NCI-H1417 treated with DMSO at 0.1 percent for 48 hours (cell line): ENCODE measurements around the gene RPS6KC1.
"Not testable (repeated sequence)": the region's sequence is repeated elsewhere in the genome, so short reads cannot be mapped to it uniquely, and the experiment has no call there.

Source experiments
- DNase-seq: peaks from one replicate; lab custom pipeline; 2025; lab: John Stamatoyannopoulos, UW

Gene RPS6KC1, protein sequence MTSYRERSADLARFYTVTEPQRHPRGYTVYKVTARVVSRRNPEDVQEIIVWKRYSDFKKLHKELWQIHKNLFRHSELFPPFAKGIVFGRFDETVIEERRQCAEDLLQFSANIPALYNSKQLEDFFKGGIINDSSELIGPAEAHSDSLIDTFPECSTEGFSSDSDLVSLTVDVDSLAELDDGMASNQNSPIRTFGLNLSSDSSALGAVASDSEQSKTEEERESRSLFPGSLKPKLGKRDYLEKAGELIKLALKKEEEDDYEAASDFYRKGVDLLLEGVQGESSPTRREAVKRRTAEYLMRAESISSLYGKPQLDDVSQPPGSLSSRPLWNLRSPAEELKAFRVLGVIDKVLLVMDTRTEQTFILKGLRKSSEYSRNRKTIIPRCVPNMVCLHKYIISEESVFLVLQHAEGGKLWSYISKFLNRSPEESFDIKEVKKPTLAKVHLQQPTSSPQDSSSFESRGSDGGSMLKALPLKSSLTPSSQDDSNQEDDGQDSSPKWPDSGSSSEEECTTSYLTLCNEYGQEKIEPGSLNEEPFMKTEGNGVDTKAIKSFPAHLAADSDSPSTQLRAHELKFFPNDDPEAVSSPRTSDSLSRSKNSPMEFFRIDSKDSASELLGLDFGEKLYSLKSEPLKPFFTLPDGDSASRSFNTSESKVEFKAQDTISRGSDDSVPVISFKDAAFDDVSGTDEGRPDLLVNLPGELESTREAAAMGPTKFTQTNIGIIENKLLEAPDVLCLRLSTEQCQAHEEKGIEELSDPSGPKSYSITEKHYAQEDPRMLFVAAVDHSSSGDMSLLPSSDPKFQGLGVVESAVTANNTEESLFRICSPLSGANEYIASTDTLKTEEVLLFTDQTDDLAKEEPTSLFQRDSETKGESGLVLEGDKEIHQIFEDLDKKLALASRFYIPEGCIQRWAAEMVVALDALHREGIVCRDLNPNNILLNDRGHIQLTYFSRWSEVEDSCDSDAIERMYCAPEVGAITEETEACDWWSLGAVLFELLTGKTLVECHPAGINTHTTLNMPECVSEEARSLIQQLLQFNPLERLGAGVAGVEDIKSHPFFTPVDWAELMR

DNA sequence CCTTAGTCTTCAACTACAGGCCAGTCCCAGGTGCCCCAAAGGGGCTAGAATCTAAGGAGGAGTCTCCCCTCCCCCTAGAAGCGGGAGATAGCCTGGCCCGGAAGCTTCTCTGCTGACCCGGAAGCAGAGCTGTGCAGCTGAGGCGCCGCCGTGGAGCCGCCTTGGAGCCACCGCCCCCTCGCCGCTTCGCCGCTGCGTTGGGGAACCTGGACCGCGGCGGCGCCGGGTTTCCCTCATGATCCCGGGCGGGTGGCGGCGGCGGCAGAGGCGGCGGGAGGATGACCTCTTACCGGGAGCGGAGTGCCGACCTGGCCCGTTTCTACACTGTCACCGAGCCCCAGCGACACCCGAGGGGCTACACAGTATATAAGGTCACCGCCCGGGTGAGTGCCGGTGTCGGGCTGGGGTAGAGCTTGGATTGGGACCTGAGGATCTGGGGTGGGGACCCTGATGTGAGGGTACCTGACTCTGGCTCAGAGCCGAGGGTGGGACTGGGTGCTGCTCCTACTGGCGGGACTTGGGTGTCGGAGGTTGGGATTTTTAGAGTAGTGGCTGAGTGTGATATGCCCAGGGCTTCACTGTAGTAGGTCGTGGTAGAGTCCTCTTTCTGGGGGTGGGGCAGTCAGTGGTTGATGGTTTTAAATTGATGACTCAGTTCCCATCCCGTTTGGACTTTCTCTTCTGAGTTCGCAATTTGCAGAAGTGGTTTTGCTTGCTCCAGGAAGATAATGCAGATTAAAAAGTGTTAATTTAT lies at the start of gene RPS6KC1:
Gene RPS6KC1, plus strand, starts transcription at position 115 of the 754 bp plus-strand sequence. Its CDS starts 164 bp downstream, at position 279.
- DNase-seq: peak; percentile 41

DNA sequence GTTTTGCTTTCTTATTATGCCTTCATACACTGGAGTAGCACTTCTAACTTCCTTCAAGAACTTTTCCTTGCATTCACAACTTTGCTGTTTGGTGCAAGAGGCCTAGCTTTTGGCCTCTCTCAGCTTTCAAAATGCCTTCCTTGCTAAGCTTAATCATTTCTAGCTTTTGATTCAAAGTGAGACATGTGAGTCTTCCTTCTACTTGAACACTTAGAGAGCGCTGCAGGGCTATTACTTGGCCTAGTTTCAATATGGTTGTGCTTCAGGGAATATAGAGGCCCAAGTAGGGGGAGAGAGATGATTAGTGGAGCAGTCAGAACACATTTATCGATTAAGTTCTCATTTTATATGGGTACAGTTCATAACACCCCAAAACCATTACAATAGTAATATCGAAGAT lies 47.8 kb upstream of the RPS6KC1 start:
- DNase-seq: no peak

DNA sequence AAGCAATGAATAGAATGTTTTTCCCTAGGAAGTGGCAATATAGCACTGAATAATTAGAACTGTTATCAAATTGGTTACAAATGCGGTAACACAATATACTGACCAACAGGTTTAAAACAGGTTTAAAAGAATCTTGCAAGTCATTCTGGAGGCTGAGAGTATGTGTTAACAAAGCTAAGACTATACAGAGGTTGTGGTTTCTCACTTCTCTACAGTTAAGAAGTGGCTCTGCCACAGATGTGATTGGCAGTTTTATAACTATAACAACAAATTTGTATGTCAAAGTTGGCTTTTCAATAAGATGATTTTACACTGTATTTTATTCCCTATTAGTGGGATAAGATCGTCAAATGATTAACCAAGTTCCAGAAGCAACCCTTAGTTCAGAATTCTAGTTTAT lies 42.5 kb upstream of the RPS6KC1 start:
- no peak for DNase-seq

DNA sequence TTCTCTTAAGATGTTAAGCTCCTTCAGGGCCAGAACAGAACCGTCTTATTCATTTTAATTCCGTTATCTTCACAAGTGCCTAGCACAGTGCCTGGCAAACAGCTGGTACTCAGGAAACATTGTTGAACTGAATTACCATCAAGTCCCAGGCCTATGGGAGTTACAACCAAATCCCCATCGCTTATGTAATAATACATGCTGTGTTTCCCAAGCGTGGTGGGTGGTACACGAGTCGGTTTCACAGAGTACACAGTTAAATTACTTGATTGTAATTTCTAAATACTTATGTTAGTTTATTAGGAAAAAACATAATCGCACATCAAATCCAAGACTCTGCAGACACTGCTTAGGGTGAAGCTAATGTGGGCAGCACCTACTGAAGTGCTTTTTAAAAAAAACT lies 36.4 kb upstream of the RPS6KC1 start:
- no peak for DNase-seq

DNA sequence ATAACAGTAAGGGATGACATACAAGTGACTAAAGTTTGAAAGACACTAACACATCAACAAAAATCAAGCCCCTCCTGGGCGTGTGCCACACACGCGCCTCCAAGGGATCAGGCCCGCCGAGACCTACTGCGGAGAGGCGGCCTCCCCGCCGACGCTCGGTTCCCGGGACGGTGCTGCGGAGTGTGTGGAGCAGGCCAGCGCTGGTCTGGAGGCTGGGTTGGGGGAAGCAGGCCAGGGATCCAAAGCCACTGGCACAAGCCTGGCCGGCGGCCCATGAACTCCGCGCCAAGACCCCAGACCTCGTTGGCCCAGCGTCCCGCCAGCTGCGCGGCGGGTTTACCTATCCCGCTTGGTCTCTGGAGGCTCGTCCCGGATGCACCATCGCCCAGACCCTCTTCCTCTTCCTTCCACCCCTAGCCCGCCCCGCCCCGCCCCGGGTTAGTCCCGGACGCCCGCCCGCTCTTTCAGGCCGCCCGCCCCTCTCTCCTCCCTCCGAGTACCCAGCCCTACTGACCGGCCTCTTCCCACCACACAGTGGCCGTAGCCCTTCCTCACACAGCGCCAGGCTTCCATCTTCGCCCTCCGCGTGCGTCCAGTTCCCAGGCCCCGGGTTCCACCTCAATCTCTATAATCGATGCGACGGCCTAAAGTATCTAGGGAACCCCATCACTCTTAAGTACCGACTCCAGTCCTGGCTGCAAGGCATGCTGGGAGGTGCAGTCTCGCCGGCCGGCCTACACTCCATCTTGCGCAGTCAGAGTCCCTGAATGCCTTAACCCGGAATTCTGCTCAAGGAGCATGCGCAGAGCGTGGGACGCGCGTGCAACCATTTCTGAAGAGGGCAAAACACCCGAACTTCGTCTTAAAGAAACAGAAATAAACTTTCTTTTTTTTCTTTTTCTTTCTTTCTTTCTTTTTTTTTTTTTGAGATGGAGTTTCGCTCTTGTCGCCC lies 35.7 kb upstream of the RPS6KC1 start, which contains the start of gene ANGEL2:
Gene ANGEL2, minus strand, starts transcription at position 769 of the 952 bp plus-strand sequence. Its CDS starts 196 bp downstream, at position 573.
- peak; percentile 79 for DNase-seq

DNA sequence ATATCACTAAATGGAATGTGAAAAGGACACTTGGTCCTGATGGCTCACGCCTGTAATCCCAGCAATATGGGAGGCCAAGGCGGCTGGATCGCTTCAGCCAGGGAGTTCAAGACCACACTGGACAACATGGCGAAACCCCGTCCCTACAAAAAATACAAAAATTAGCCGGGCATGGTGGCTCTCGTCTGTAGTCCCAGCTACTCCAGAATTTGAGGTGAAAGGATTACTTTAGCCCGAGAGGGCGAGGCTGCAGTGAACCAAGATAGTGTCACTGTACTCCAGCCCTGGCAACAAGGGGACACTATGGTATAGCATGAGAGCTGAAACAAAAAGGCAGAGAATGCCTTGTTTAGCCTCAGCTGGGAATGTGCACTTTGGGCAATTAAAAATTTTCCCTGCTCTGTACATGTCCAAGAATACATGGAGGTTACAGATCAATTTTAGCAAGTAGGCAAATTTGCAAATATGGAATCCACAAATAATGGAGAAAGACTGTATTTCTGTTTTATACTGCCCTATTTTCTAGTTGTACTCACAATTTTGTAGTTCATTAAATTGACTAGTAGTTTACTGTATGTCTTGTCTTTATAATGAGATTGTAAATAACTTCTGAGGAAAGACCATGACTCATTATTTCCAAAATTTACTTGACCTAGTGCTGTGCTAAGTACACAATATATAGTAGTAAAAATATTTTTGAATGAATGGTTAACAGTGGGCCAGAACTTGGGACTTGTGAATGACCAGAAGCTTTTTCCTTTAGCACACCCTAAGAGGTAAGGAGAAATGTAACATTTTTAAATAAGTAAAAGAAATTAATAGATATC lies 33.4 kb upstream of the RPS6KC1 start:
- no peak for DNase-seq

DNA sequence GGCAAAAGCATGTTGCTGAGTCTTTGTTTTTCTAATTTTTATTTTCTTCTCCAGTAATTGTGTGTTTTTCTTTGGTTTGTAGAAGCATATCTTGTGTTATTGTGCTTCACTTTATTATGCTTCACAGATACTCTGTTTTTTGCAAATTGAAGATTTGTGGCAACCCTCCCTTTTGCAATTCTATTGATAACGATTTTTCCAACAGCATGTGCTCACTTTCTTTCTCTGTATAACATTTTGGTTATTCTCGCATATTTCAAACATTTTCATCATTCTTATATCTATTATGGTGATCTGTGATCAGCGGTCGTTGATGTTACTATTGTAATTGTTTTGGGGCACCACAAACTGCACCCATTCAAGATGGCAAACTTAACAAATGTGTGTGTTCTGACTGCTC lies 31.6 kb upstream of the RPS6KC1 start:
- DNase-seq: no peak

DNA sequence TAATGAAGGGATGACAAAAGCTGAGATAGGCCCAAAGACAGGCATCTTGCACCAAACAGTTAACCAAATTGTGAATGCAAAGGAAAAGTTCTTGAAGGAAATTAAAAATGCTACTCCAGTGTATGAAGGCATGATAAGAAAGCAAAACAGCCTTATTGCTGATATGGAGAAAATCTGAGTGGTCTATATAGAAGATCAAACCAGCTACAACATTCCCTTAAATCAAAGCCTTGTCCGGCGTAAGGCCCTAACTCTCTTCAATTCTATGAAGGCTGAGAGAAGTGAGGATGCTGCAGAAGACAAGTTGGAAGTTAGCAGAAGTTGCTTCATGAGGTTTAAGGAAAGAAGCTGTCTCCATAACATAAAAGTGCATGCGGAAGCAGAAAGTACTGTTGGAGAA lies 31.0 kb upstream of the RPS6KC1 start:
- DNase-seq: no peak

DNA sequence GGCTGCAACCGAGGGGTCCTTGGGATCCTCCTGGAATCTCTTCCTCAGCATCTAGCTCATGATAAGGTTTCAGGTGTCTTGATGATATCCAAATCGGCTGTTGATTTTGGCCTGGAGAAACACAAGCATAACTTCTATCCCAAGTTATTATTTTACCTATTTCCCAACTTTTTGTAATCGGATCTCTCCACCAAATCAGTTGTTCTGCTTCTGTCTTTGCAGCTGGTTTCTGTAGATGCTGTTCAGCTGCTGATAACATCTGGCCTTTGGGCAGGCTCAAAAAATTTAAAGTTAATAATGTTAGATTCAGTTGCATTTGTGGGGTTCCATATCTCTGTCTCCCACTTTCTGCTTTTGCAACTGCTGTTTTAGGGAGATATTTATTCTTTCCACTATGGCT lies 24.0 kb upstream of the RPS6KC1 start:
- not testable (repeated sequence) for DNase-seq

DNA sequence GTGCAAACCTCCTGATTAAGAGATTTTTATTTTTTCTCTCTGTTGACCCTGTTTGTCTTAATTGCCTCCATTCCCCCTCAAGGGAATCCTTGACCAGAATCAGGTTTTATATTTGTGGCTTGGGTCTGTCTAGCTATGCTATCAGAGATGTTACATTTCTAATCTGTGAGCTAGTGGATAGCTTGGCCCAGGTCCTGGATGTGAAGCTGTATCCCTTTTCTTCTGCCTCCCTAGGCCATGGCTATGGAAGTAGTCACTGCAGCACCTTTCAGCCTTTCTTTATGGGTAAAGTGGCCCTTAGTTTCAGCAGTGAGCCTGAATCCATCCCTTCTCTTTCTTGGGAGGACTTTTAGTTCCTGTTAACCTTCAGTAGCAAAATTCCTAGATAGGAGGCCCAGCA lies 18.4 kb upstream of the RPS6KC1 start:
- DNase-seq: no peak

DNA sequence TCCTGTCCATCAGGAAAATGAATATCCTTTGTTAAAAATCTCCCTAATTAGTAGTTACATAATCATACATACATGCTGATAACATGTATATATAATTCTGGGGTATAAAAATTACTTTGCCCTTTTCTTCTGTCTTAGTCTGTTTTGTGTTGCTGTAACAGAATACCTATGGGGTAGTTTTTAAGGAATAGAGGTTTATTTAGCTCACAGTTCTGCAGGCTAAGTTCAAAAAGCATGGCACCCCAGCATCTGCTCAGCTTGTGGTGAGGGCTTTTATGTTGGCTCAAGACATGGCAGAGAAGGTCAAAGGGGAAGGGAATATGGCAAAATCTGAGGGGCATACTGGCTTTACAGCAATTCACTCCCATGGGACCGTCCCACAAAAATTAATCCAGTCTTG lies 16.3 kb upstream of the RPS6KC1 start:
- no peak for DNase-seq

DNA sequence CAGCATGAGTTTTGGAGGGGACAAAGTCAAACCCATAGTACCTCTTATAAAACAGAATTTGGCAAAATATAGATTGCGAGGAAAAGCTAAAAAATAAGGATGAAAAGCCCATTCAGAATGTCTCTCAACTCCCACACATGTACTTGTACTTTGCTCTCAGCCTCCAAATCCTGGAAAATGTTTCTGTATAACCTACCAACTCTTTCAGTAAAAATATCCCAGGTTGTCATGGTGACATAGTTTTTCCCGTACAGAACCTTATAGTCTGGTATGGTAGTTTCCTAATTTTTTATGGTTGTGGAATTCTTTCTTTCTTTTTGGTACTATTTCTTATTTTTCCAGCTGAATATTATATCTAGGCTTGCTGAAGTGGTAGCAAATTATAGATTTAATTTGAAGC lies 15.5 kb upstream of the RPS6KC1 start:
- DNase-seq: no peak

DNA sequence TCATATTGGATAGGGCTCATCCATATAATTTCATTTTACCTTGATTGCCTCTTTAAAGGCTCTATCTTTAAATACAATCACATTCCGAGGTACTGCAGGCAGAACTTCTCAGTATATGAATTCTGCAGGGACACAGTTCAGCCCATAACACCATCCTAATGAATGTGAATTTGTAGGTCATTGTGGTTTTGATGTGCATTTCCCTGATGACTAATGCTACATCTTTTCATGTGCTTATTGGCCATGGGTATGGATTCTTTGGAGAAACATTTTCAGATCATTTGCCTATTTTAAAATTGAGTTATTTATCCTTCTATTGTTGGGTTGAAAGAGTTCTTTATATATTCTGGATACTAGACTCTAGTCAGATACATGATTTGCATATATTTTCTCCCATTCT lies 9.6 kb upstream of the RPS6KC1 start:
- no peak for DNase-seq

DNA sequence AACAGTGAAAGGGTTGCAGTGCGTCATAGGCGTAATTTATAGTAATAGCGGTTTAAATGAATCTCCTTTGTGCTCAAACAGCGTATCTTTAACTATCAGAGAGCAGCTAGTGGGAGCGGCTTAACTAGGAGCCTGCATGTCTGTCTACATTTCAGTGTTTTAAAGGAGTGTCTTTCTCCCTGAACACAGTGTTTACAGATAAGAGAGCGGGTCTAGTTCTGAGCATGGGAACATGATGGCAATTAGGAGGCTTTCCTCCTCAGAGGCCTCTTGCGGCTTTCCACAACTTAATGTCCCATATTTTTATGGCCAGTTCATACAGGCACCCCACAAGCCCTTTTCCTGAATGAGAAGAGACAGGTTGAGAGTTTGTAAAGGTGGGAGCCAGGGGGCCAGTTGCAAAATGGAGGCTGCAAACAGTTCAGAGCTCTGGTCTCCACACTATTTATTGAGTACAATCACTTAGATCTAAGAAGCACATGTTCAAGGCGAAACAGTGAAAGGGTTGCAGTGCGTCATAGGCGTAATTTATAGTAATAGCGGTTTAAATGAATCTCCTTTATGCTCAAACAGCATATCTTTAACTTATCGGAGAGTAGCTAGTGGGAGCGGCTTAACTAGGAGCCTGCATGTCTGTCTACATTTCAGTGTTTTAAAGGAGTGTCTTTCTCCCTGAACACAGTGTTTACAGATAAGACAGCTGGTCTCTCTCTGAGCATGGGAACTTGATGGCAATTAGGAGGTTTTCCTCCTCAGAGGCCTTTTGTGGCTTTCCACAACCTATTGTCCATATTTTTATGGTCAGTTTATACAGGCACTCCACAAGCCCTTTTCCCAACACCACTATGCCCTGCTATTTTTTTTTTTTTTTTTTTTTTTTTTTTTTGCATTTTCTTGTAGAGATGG lies 5.5 kb upstream of the RPS6KC1 start:
- not testable (repeated sequence) for DNase-seq

DNA sequence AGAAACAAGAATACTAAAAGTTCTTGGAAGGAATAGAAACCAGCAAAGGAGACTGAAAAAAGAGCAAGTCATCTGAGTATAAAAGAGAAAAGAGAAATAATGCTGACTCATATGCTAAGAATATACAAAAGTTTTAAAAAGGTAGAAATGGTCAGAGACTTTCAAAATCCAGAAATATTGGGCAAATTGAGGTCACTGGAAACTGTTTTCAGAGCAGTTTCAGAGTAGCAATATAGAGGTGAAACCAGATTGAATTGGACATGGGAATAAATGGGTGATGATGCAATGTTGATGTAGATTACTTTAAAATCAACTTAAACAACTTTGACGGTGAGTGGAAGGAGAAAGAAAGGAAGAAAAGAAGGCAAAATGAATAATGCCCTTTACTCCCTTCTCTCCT lies 1.8 kb upstream of the RPS6KC1 start:
- DNase-seq: no peak

DNA sequence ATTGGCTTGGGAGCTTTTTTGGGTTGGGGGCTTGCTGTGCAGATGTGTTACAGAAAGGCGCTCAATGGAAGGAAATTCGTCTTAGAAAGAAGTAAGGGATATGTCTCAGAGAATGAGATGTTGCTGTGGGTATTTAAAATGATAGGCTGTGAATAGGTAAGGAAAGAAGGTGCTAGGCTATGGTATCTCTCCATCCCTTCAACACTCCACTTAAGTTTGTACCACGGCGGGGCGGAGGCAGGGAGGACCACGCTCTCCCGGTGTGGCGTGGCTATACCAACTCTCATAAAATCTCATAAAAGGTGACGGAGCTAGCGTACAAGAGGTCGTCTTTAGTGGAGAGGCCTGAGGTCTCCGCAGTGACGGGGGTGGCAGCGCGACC lies 305 bp upstream of the RPS6KC1 start:
- DNase-seq: no peak

DNA sequence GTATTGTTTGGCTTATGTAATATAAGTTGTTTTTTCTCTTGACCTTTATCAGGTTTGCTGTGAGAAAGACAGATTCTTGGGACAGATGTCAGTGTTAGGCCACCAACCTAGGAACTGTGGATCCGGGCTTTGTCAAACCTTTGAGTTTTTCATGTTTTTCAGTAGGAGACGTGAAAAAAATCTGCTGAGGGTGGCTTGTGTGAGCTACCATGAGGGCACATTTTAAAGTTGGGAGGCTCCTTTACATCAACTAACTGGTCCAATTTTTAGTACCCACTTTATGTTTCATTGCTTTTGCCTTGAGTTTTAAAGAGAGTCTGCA lies 801 bp downstream of the RPS6KC1 start:
- no peak for DNase-seq

DNA sequence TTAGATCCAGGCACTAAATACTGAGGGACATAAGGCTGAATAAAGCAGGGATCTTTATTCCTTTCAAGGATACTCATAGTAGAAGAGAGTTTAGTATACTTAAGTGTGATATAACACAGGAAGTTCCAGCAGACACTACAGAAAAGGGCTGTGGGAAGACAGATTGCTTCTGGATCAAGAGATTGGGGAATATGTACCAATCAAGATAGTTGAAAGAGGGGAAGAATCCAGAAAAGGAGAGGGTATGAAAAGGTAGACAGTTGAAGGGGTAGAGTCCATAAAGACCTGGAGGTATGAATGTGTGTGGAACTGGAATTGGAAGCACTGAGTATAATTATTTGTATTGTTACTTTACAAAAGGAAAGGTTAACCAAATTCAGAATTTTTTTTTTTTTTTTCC lies 2.4 kb downstream of the RPS6KC1 start:
- no peak for DNase-seq

DNA sequence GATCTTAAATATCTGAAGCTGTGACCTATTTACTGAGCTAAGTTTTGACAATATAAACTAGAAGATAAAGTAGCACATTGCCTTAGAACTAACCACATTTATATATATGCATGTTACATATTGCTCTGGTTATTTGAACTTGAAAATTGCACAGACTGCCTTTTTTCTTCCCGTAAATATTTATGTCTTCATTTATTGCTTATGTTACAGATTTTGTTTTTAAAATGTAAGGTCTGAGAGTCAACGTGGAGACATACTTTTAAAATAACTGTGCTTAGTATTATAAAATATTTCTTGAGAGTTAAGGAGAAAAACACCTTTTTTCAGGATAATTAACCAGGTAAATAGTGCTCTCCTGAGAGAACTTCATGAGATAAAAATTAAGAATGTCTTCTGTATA lies 3.1 kb downstream of the RPS6KC1 start:
- DNase-seq: no peak
